Ureter (tissue), 1 donor: ENCODE results near the gene IGF1R. TPM values are rescaled to one million over a fixed set of nuclear protein-coding genes. Genes with fewer than 3 reads are reported as not detected.
A peak's percentile ranks its signal among the peaks of the same experiment; 100 is the strongest.

ENCODE experiments used
- DNase-seq: peaks from one replicate; pipeline ENCODE4 v3.0.0-alpha.2; 2020; ENCODE audit warnings: low spot score
- total RNA-seq: library from RNA; stranded (reverse); gene quantifications from one replicate; pipeline ENCODE4 v1.2.4, GENCODE V29; 2023
- donor health status: DM: yes; HTN: yes; CAD: no.

IGF1R gene
- total RNA-seq, 1 donor from 2014 or later = 88.6 TPM

DNA sequence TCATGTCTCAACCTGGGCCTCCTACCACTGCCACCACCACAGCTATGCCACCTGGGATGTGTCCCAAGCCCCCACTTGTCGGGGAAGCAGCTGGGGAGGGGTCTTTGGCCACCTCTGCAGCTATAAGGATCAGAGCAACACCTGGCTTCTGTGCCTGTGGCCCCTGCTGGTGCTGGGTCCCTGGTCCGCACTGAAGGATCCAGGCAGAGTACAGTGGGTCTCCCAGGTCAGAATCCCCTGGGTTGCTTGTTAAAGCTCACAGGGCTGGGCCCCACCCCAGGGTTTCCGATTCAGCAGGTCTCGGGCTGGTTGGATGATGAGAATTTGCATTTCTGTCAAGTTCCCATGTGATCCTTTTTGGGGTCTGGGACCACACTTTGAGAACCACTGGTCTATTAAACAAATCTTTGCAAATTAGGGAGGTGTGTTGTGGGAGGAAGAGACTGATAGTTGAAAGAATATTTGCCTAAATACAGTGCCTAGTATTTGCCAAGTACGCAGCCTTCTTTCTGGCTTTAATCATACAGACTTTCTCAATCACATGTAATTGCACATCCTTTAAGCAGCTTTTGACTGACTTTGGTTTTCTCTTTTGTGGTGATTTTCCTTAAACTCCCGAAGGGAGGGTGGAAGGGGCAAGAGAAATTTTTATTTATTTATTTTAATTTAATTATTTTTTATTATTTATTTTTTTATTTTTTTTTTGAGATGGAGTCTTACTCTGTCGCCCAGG is 127.3 kb downstream of the IGF1R start:
- DNase-seq = no peak

DNA sequence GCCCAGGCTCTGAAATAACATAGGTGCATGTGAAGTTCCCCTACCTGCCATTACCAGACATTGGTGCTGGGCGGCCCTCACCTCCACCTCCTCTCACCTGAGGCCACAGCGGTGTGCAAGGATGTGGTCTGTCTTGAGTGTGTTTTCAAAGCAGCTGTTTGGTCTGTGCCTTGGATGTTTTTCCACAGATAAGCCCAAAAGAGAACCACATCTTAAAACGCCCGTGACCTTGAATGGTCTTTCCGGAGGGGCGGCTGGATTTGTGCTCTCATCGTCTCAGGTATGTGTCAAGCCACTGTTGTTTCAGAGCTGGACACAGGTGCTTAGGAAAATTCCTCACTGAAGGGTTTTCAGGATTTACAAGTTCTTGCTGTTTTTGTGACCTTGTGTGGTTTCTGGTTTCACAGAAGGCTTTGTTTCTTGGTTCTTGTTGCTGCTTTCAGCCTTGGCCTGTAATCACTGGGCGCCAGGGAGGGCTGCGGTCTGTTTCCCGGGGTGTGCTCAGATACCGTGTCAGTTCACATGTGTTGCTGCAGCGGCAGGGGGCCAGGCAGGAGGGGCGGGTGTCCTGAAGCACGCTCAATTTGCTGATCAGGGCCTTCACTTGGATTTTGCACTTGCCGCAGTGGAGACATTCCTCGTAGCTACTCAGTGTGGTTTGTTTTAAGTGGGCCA is 128.4 kb downstream of the IGF1R start:
- DNase-seq = peak; percentile 51

DNA sequence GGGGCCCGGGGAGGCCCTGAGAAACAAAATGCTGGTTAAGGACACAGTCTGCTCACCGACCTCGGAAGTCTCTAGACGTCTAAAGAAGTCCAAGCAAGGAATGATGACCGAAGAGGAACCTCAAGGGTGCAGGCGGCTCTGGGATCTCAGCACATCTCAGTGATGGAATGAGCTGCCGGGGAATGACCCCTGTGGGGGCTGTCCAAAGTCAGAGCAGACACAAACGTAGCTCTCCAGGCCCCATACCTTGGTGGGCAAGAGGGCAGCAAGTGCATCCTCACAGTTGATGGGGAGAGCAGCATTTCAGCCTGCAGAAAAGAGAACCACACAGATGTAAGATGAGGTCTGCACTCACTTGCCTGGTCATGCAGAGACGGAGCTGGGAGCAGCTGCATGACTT is 129.1 kb downstream of the IGF1R start:
- DNase-seq = peak; percentile 24

DNA sequence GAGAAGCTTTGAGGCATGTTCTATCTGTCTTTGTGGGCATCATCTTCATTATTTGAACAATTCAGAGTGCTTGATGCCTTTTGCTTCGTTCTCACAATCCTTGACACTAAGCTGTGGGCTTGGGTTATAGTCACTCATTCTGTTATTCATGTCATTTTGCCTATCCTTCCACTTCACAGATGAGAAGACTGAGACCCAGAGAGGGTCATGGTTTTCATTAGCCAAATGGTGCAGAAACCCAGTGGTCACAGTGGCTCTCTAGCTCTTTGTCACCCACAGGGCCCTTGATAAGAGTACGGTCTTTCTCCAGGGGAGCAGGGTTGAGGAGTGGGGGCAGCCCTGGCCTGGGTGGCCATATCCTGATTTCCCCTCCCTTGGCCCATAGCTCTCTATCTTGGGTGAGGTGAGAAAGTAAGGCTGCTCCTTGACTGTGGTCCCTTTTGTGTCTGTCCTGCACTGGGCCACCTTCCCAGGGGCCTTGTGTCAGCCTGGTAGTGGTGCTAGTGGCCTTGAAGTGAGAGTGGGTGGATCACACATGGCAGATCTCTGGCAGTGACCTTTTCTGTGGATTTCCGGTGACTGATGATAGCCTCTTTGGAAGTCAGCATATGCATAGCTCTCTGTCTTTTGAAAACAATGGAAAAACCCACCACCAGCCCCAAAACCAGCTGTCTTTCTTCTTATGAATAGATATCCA is 130.1 kb downstream of the IGF1R start:
- DNase-seq = peak; percentile 26

DNA sequence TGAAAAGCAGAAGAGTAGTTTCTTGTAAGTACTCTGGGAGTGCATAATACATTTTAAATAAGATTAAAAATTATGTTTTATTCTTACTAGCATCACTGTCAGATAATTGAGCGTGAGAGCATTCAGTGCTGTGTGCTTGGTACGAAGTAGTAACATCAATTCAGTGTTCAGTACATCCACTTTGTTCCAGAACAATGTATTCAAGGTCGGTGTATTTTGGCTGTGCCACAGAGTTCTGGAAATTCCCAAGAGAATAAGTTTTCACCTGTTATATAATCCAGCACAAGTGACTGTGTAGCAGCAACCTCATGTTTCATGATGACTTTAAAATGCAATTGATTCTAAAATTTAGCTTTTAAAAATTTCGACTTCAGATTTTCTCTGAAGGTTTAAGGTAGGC is 130.6 kb downstream of the IGF1R start:
- DNase-seq = peak; percentile 5

DNA sequence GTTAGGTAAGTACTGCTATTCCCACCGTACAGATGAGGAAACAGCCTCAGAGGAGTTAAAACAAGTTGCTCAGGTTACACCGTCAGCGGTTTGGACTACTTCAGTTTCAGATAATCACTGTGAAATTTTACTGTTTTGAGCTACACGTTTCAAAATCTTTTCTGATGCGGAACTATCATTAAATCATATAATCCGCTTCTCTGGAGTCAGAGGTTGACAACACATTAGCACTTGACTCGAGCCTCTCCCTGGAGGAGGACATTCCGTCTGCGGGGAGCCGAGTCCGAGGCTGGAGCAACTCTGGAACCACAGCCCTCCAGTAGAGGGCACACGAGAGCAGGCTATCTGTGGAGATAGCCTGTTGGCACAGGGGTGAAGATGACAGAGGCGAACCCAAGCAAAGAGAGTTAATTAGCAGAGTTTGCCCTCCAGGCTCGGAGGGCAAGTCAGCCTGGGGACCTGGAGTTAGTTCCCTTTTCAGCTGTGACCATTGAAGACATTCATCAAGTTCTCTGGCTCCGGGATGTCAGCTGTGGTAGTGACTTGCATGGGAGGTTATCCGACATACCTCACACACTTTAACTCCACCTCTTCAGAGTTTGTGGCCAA is 131.2 kb downstream of the IGF1R start:
- peak; percentile 77 for DNase-seq

DNA sequence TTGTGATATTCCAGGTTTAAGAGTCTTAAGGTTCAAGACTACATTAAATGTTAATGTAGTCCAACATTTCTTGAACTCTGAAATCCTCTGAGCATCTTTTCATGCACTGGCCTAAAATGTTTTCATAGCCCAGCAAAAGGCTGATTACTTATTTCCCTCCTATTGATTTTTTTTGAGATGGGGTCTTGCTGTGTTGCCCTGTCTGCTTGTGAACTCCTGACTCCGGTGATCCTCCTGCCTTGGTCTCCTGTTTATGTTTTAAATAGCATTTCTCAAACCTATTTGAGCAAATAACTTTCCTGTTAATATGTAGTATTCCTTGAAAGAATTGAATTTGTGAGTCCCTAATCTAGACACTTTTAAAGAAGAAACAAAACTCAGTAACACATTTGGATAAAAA is 133.5 kb downstream of the IGF1R start:
- DNase-seq = no peak

DNA sequence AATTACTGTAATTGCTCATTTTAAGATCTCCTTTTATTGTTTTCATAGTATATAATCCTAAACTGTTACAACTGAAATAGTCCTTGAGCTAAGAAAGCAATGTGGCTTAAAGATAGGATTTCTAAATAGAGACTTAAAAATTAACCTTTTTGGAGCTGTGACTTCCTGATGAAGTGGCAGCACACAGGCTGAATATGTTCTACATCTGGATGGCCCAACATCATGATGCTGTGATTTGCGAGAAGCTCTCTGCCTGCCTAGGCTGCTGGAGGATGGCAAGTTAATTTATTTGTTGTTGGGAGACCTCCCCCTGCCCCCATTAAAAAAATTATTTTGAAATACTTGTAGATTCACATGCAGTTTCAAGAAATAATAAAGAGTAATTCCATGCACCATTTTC is 134.5 kb downstream of the IGF1R start:
- DNase-seq = peak; percentile 1

DNA sequence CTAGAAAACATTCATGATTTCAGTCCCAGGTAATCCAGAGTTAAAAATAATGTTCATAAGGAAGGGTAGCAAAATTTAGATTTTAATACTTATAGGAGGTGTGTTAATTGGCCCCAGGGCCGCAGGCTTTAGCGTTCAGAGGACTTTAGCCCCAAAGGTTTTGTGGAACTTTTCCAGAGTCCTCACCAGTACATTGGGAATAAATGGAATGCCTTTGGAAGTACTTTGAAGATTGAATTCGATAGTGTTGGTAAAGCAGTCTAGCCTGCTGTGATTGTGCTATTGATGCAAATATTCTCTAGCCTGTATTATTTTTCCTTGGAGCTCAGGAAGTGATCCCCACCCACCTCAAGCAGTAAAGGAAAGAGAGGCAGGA is 137.1 kb downstream of the IGF1R start:
- no peak for DNase-seq

DNA sequence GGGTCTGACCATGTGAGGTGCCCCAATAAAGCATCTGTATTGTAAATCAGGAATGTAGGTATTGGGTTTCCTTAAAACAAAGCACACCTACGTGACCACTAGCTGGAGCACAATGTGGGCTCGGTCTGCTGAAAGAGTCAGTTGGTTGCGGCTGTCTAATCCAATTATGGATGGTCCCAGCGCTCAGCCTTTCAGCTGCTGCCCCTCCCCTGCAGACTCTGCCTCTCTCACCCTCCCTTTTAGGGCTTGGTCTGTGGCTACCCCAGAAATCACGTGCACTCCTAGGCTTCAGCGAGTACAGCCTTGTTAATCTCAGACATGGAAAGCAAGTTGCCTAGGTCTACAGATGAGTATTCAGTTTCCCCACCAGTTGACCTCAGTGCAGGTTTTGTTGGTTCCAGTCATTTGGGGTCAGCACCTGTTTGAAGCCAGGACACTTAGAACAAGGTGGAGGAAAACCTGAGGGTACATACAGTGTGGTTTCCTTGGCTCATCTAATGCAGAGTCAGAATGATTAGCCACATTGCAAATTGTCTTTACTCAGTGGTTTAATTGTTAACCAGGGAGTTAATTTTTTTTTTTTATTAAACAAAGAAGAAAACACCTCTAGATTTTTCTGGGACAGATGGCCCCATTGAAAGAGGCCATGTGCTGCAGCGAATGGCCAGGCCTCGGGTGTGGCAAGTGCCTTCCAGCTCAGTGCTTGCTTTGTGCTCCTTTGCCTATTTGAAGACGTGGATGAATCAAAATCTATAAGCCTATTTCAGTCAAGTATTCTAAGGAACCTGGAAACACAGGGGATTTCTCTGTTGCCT is 137.7 kb downstream of the IGF1R start:
- peak; percentile 37 for DNase-seq

DNA sequence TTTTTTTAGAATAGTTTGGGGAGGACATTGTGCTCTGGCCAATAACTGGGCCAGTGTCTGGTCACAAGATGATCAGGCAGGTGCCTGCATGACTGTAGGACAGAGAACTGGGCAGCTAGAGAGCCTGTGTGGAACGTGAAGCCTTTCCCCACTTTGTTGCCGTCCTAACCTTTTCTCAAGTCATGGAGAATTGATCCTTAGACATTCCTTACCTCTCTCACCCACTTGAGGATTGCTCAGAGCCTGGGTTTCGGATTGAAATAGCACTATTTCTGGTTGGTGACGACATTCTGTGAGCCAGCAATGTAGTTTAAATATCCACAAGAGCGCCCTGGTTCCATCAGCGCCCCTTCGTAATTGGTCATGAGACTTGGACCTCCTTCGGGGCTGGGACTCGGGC is 138.4 kb downstream of the IGF1R start:
- peak; percentile 12 for DNase-seq

DNA sequence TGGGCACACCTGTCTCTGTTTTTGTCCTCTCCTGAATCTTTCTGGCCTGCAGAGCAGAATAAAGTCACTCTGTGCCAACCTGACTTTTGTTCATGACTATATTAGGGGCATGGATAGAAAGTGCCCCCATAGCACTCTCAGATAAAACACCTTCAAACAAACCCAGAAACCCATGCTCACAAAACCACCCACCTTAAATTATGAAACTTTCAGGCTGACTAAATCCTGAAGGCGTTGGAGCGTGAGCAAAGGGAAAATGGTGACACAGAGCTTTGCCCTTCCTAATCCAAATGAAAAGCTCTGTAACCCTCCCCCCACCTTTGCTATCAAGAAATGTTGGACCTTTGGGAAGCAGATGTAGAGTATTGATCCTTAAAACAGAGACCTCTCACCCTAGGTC is 138.9 kb downstream of the IGF1R start:
- DNase-seq = peak; percentile 29

DNA sequence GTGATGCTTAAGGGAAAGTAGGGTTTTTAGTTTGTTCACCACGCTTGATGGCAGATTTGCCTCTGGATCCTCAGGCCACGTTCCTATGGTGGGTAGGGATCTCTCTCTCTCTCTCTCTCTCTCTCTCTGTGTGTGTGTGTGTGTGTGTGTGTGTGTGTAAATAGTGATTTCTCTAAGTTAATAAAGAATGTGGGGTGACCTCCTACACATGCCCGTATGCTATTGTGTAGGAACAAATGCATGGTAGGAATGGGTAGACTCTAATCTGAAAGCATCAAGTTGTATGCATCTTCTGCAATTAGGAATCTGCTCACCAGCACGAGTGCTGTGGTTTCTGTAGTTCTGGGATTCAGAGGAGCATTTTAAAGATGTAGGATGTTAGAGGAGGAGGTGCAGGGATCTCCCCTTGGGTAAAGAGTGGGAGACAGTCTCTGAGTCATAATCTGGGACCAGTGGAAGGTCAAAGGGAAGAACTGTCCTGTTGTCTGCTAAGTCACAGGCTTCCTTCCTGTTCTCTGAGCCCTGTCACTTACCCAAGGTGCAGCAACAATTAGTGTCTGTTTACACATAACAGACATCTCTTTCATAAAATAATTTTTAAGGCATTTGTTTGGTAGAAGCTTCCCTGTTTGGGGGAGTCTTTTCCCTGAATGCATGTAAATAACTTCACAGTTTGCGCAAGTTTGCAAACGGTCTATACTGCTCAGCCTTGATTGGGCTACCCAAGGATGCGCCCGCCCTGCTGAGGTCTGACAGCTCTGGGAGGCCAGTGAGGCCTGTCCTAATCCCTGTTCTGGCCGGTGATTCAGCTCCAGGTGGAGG is 139.8 kb downstream of the IGF1R start:
- DNase-seq = peak; percentile 20

DNA sequence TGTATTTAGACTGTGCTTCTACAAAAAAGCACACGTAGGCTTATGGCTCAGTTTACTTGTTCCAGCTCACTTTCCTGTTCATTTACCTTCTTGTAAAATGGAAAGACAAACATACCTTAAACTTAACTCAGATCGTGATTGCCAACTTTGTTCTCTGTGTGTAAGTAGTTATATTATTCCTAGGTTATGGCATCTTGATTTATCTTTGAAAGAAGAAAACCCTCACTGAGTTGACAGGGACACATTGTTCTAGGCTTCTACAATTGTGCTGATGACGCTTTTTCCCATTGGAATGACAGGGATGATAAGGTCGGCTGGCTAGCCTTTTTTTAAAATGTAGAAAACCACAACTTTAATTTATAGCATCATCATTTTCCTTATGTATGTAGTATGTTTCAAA is 140.7 kb downstream of the IGF1R start:
- no peak for DNase-seq

DNA sequence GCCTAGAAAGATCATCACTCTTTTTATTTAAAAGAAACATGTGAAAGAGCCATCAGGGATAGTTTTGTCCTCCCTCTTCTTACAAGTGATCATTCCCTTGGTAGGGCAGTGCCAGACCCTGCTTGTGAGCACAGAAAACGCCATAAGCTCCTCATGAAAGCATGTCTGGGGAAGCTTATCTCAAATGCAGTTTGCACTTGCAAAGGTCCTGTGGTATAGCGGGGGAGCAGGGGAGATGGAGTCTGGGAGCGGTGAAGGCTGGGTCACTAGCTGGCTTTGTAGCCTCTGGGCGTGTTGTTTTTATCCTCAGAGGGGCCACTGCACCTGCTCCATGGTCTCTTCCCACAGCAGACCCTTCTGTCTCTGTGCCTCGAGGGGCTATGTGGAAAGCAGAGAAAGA is 141.9 kb downstream of the IGF1R start:
- DNase-seq = peak; percentile 29

DNA sequence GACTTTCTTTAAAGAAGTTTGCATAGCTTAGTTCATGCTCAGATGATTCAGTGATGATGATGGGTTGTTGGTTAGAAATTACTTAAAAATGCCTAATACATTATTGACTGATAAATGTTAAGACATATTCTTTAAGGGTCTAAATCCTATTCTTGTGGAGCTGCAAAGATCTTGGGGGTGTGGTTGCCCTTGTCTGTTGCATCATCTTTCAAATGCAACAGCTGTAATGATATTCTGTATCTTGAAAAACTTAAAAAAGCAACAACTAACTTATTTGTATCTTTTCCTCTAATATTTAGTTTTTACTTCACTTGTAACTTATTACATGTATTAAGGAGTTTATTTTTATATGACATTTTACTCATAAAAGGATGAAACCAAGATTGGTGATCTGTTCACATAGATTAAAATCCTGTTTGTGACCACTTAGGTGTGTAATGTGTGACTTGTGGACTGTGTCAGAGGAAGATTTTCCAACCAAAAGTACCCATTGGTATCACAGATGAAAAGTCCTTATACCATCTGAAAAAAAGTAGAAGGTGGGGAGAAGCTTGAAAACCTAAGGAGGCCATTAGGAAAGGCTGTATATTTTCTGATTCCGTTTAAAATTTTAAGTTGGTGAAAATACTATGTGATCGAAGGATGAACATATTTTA is 142.8 kb downstream of the IGF1R start:
- DNase-seq = no peak

DNA sequence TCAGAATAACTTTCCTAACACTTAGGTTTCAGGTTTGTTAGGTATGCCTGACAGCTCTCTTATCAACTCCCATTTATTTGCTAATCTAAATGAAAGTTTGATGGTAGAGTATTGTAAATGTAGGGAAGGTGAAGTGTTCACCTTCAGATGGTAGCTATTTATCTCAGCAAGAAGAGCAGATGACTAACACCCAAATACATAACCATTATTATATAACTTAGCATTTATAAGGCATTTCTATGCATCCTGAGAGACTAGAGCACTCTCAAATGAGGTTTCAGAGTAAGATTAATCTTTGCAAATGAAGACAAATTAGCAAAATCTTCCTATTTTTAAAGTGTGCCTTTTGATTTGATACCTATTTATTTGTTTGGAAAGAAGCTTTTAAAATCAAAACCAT is 143.8 kb downstream of the IGF1R start:
- DNase-seq = no peak

DNA sequence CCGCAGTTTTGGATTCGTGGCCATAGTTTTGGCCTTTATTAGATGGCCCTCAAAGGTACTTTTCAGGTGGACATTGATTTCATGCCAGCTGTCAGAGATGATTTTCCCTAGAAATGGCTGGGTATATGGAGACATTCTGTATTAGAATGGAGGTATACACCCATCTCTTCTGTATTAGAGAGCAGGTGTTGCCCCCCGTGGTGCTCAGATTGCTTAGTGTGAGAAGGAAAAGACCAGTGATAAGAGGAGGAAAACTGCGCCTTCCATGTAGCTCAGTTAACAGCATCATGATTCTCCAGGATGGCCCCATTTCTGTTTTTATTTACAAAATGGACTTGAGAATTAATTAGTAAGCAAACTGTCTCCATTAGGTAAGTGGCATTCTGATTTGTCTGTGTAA is 145.9 kb downstream of the IGF1R start:
- peak; percentile 20 for DNase-seq

DNA sequence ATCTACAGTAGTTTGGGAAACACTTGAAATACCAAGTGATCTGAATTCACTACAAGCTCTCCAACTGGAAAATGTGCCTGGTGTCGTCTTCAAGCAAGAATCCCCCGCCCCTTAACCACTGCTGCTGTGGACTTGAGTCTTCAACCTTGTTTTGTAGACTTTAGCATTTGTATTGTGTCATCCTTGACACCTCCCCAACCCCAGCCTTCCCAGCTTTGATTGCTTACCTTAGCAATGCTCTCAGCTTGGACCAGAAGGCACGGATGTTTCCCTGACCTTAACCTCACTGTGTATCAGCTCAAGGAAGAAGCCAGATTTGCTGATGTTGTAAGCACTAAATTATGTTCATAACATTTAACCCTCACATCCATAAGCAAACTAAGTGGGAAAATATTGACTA is 146.4 kb downstream of the IGF1R start:
- peak; percentile 36 for DNase-seq

DNA sequence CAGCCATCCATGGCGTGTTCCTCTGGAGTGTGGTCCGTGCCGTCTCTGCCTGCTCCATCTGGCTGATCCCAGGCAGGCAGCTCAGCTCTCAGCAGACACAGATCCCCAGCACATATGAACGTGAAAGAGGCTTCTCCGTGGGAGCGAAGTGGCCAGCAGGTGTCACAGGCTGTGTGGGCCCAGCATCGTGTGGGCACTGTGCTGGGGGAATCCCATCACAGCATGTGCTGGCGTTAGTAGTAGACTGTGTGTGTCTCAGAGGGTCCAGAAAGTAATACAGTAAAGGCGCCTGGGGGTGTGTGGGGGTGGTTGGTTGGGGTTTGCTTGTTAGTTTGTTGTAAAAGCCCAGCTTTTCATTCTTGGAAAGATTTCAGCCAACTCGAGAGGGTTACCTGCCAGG is 147.6 kb downstream of the IGF1R start:
- DNase-seq = peak; percentile 30
